ENCODE data around the gene ZCCHC24.

The ZCCHC24 gene

DNA sequence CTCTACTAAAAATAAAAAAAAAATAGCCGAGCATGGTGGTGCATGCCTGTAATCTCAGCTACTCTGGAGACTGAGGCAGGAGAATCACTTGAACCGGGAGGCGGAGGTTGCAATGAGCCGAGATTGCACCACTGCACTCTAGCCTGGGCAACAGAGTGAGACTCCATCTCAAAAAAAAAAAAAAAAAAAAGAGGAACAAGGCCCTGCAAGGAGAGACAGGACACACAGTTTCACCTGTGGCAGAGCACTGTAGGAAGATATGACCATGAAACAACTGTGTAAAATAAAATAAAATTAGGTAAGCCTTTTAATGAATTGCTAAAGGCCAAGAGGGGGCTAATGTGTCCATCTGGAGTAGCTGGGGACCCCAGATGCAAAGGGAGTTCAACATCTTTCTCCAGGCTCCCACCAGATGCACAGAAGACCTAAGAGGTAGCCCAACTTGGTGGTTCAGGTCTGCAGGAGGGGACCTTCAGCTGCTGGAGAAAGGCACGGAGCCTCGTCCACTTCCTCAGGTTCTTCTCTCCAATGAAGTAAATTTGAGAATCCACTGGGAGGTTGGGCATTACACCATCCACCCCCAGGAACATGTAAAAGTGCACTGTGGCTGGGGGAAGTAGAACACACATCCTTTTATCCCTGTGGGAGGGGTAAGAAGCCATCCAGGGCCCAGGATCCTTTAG is 85.5 kb downstream of the ZCCHC24 start:
- Histone ChIP-seq H2AK5ac (ENCODE audit: low read length, severe bottlenecking) (no peak overlapping the region), H3K27ac (ENCODE audit: low read length, poor library complexity, severe bottlenecking) (no peak overlapping the region), H3K4me1 (ENCODE audit: control insufficient read depth, insufficient read depth, low read depth, low read length) (no peaks in the 10 kb centered on the region), H3K23ac (ENCODE audit: low read length in 2 of 2) (no peak overlapping the region), H3K4me2 (ENCODE audit: low read length, poor library complexity, severe bottlenecking) (no peak overlapping the region), H2AFZ (ENCODE audit: low read depth, low read length) (no peak overlapping the region), H3K79me1 (replicated peaks; ENCODE audit: low read length, poor library complexity, severe bottlenecking) (peaks cover 7% of the 10 kb centered on the region), H2BK5ac (ENCODE audit: low read depth, low read length, poor library complexity, severe bottlenecking) (no peak overlapping the region), H4K91ac (ENCODE audit: low read length) (no peak overlapping the region), H2BK120ac (ENCODE audit: low read depth, low read length) (no peak overlapping the region), H3K4ac (ENCODE audit: low read depth in 1 of 2, low read length in 2 of 2) (no peak overlapping the region), H4K8ac (ENCODE audit: low read length) (no peak overlapping the region), H2BK12ac (ENCODE audit: low read length in 2 of 2) (no peak overlapping the region), H3K4me3 (ENCODE audit: insufficient read depth in 1 of 2, low read depth in 1 of 2, low read length in 2 of 2) (no peak overlapping the region), H3K18ac (ENCODE audit: low read depth in 1 of 2, low read length in 2 of 2) (no peak overlapping the region), H3K27me3 (ENCODE audit: control insufficient read depth in 1 of 2, insufficient read depth in 1 of 2, low read length in 2 of 2) (no peaks in the 10 kb centered on the region), H3K14ac (ENCODE audit: low read length in 2 of 2) (no peak overlapping the region), H3K9ac (ENCODE audit: low read length) (no peak overlapping the region), H3K36me3 (ENCODE audit: control insufficient read depth in 1 of 2, insufficient read depth in 2 of 2, low read depth in 1 of 2, low read length in 2 of 2) (peaks cover 10 to 20% of the 10 kb centered on the region in 2 experiments), H2BK15ac (ENCODE audit: low read depth, poor library complexity, severe bottlenecking) (no peak overlapping the region), H3K9me3 (ENCODE audit: control insufficient read depth, low read length) (peaks cover 6% of the 10 kb centered on the region)
- no peak for DNase-seq
- 95% methylated on average over 6 of the region's 6 CpGs for WGBS

- Histone ChIP-seq H2BK120ac (ENCODE audit: low read depth, low read length) (no peak overlapping the region), H2BK5ac (ENCODE audit: low read depth, low read length, poor library complexity, severe bottlenecking) (no peak overlapping the region), H3K9ac (ENCODE audit: low read length) (no peak overlapping the region), H3K36me3 (ENCODE audit: control insufficient read depth in 1 of 2, insufficient read depth in 2 of 2, low read depth in 1 of 2, low read length in 2 of 2) (peaks cover 21 to 32% of the 10 kb centered on the region in 2 experiments), H3K4ac (ENCODE audit: low read depth in 1 of 2, low read length in 2 of 2) (no peak overlapping the region), H3K4me3 (ENCODE audit: insufficient read depth in 1 of 2, low read depth in 1 of 2, low read length in 2 of 2) (no peak overlapping the region), H3K79me1 (replicated peaks; ENCODE audit: low read length, poor library complexity, severe bottlenecking) (peaks cover 13% of the 10 kb centered on the region), H3K4me2 (ENCODE audit: low read length, poor library complexity, severe bottlenecking) (no peak overlapping the region), H3K27me3 (ENCODE audit: control insufficient read depth in 1 of 2, insufficient read depth in 1 of 2, low read length in 2 of 2) (no peaks in the 10 kb centered on the region), H3K14ac (ENCODE audit: low read length in 2 of 2) (no peak overlapping the region), H3K18ac (ENCODE audit: low read depth in 1 of 2, low read length in 2 of 2) (no peak overlapping the region), H4K91ac (ENCODE audit: low read length) (no peak overlapping the region), H2AFZ (ENCODE audit: low read depth, low read length) (no peak overlapping the region), H3K23ac (ENCODE audit: low read length in 2 of 2) (no peak overlapping the region), H3K4me1 (ENCODE audit: control insufficient read depth, insufficient read depth, low read depth, low read length) (no peaks in the 10 kb centered on the region), H2BK15ac (ENCODE audit: low read depth, poor library complexity, severe bottlenecking) (no peak overlapping the region), H4K8ac (ENCODE audit: low read length) (no peak overlapping the region), H3K27ac (ENCODE audit: low read length, poor library complexity, severe bottlenecking) (no peak overlapping the region), H2AK5ac (ENCODE audit: low read length, severe bottlenecking) (no peak overlapping the region), H2BK12ac (ENCODE audit: low read length in 2 of 2) (no peak overlapping the region), H3K9me3 (ENCODE audit: control insufficient read depth, low read length) (no peaks in the 10 kb centered on the region)
- no peak for DNase-seq
- 94% methylated on average over 5 of the region's 5 CpGs for WGBS
Measured at GRCh38 chr10:79358811-79359210, 86.6 kb downstream of the ZCCHC24 start.

DNA sequence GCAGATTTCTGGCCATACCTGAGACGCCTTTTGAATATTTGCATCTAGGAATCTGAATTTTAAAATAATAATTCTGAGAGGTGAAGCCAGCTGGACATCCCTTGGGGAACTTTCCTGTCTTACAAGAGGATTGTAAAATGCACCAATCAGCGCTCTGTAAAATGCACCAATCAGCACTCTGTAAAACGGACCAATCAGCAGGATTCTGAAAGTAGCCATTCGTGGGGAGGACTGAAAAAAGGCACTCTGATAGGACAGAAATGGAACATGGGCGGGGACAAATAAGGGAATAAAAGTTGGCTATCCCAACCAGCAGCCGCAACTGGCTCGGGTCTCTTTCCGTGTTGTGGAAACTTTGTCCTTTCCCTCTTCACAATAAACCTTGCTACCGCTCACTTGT is 88.2 kb downstream of the ZCCHC24 start:
- Histone ChIP-seq H3K4ac (ENCODE audit: low read depth in 1 of 2, low read length in 2 of 2) (no peak overlapping the region), H3K27me3 (ENCODE audit: control insufficient read depth in 1 of 2, insufficient read depth in 1 of 2, low read length in 2 of 2) (no peaks in the 10 kb centered on the region)

DNA sequence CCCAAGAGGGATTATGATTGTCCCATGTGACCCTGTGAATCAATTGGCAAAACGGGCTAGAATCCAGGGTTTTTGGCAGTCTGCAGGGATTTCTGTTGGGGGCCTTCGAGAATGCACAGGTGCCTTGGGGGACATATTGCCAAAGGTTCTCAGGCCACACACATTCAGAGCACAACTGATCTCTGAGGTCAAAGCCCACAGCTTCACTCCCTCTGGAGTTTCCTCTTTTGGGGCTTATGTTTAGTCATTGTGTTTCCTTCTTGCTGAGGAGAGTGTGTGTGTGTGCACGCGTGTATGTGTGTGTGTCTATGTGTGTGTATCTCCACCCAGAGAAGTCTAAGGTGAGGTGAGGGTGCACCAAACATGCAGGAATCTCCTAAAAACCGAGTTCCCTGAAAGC is 89.3 kb downstream of the ZCCHC24 start:
- Histone ChIP-seq H3K23ac (ENCODE audit: low read length in 2 of 2) (no peak overlapping the region), H3K4ac (ENCODE audit: low read depth in 1 of 2, low read length in 2 of 2) (no peak overlapping the region), H3K18ac (ENCODE audit: low read depth in 1 of 2, low read length in 2 of 2) (no peak overlapping the region), H2BK12ac (ENCODE audit: low read length in 2 of 2) (no peak overlapping the region), H3K9ac (ENCODE audit: low read length) (no peak overlapping the region), H3K4me2 (ENCODE audit: low read length, poor library complexity, severe bottlenecking) (no peak overlapping the region), H3K4me1 (ENCODE audit: control insufficient read depth, insufficient read depth, low read depth, low read length) (no peaks in the 10 kb centered on the region), H2BK120ac (ENCODE audit: low read depth, low read length) (no peak overlapping the region), H4K8ac (ENCODE audit: low read length) (no peak overlapping the region), H3K14ac (ENCODE audit: low read length in 2 of 2) (no peak overlapping the region), H2BK15ac (ENCODE audit: low read depth, poor library complexity, severe bottlenecking) (no peak overlapping the region), H3K9me3 (ENCODE audit: control insufficient read depth, low read length) (no peaks in the 10 kb centered on the region), H3K4me3 (ENCODE audit: insufficient read depth in 1 of 2, low read depth in 1 of 2, low read length in 2 of 2) (no peak overlapping the region), H2BK5ac (ENCODE audit: low read depth, low read length, poor library complexity, severe bottlenecking) (no peak overlapping the region), H2AFZ (ENCODE audit: low read depth, low read length) (no peak overlapping the region), H3K79me1 (replicated peaks; ENCODE audit: low read length, poor library complexity, severe bottlenecking) (peaks cover 30% of the 10 kb centered on the region), H4K91ac (ENCODE audit: low read length) (no peak overlapping the region), H3K27me3 (ENCODE audit: control insufficient read depth in 1 of 2, insufficient read depth in 1 of 2, low read length in 2 of 2) (no peaks in the 10 kb centered on the region), H3K27ac (ENCODE audit: low read length, poor library complexity, severe bottlenecking) (no peak overlapping the region), H2AK5ac (ENCODE audit: low read length, severe bottlenecking) (no peak overlapping the region), H3K36me3 (ENCODE audit: control insufficient read depth in 1 of 2, insufficient read depth in 2 of 2, low read depth in 1 of 2, low read length in 2 of 2) (peaks cover 47 to 59% of the 10 kb centered on the region in 2 experiments)
- DNase-seq, result no peak
- WGBS, result 93% methylated on average over 5 of the region's 5 CpGs

More for the DNA sequence above, 88.2 kb downstream of the ZCCHC24 start:
- no peak for DNase-seq
- Histone ChIP-seq H3K9me3 (ENCODE audit: control insufficient read depth, low read length) (no peaks in the 10 kb centered on the region), H3K4me1 (ENCODE audit: control insufficient read depth, insufficient read depth, low read depth, low read length) (no peaks in the 10 kb centered on the region), H2BK15ac (ENCODE audit: low read depth, poor library complexity, severe bottlenecking) (no peak overlapping the region), H3K14ac (ENCODE audit: low read length in 2 of 2) (no peak overlapping the region), H3K79me1 (replicated peaks; ENCODE audit: low read length, poor library complexity, severe bottlenecking) (peaks cover 24% of the 10 kb centered on the region), H3K9ac (ENCODE audit: low read length) (no peak overlapping the region), H2AK5ac (ENCODE audit: low read length, severe bottlenecking) (no peak overlapping the region), H2BK5ac (ENCODE audit: low read depth, low read length, poor library complexity, severe bottlenecking) (no peak overlapping the region), H4K8ac (ENCODE audit: low read length) (no peak overlapping the region), H3K18ac (ENCODE audit: low read depth in 1 of 2, low read length in 2 of 2) (no peak overlapping the region), H2BK12ac (ENCODE audit: low read length in 2 of 2) (no peak overlapping the region), H2AFZ (ENCODE audit: low read depth, low read length) (no peak overlapping the region), H3K4me3 (ENCODE audit: insufficient read depth in 1 of 2, low read depth in 1 of 2, low read length in 2 of 2) (no peak overlapping the region), H3K4me2 (ENCODE audit: low read length, poor library complexity, severe bottlenecking) (no peak overlapping the region), H4K91ac (ENCODE audit: low read length) (no peak overlapping the region), H3K23ac (ENCODE audit: low read length in 2 of 2) (no peak overlapping the region), H3K36me3 (ENCODE audit: control insufficient read depth in 1 of 2, insufficient read depth in 2 of 2, low read depth in 1 of 2, low read length in 2 of 2) (peaks cover 37 to 48% of the 10 kb centered on the region in 2 experiments), H2BK120ac (ENCODE audit: low read depth, low read length) (no peak overlapping the region), H3K27ac (ENCODE audit: low read length, poor library complexity, severe bottlenecking) (no peak overlapping the region)
- 95% methylated on average over 9 of the region's 9 CpGs for WGBS
